Measurements from ENCODE around the gene KLRB1.
A peak's percentile ranks its signal among the peaks of the same experiment; 100 is the strongest.
"Not testable (repeated sequence)": the region's sequence is repeated elsewhere in the genome, so short reads cannot be mapped to it uniquely, and the experiment has no call there.

KLRB1 gene

DNA sequence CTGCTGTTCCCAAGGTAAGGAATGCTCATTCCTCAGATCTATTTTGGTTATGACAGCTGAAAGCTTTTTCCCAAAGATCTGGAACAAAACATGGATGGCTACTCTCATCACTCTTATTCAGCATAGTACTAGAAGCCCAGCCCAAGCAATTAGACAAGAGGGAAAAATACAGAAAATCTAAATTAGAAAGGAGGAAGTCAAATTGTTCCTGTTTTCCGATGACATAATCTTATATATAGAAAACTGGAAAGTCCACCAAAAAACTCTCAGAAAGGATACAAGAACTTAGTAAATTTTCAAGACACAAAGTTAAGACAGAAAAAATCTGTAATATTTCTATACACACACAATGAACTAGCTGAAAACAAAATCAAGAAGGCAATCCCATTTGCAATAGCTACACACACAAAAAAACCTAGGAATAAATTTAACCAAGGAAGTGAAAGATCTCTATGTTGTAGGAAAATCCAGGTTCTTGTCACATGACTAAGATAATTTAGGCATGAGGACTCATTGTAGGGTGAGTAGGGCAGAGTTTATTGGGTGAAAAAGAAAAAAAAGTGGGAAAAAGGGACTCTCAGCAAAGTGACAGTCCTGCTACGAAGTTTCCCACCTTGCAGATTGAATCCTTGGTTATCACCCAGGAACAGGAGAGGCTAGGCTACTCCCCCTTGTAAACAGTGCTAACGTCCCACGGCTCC lies 28.6 kb upstream of the KLRB1 start:
- ATAC-seq (replicated peaks) (peak in 1 of 2 donors; percentile 35), DNase-seq (no peak)
- peaks cover 12 to 21% of the 10 kb centered on the region in 2 donors for H3K36me3 Mint-ChIP-seq
- H3K9me3 Mint-ChIP-seq, result peaks cover 11 to 15% of the 10 kb centered on the region in 2 donors
- peaks cover 32 to 55% of the 10 kb centered on the region in 2 donors for H3K4me1 Mint-ChIP-seq
- H3K4me3 Mint-ChIP-seq, result peak overlapping the region; percentile 50 to 60
- H3K27ac Mint-ChIP-seq, result peak overlapping the region; percentile 65
- no peaks in the 10 kb centered on the region for H3K27me3 Mint-ChIP-seq

- H3K36me3 Mint-ChIP-seq, result peaks cover 9 to 14% of the 10 kb centered on the region in 2 donors
- H3K27ac Mint-ChIP-seq, result peak overlapping the region; percentile 65
- H3K9me3 Mint-ChIP-seq, result peaks cover 7 to 15% of the 10 kb centered on the region in 2 donors
- H3K27me3 Mint-ChIP-seq, result no peaks in the 10 kb centered on the region
- DNase-seq, result no peak
- ATAC-seq (replicated peaks), result peak in 1 of 2 donors; percentile 12
- peak overlapping the region; percentile 20 to 45 for H3K4me3 Mint-ChIP-seq
- peaks cover 29 to 57% of the 10 kb centered on the region in 2 donors for H3K4me1 Mint-ChIP-seq
Observed at GRCh38 chr12:9634969-9635754, 27.4 kb upstream of the KLRB1 start.

- DNase-seq, result peak; percentile 44
- Mint-ChIP-seq H3K36me3 (peaks cover 9 to 14% of the 10 kb centered on the region in 2 donors), H3K27ac (peak overlapping the region; percentile 53)
Observed at GRCh38 chr12:9634177-9634803, 26.6 kb upstream of the KLRB1 start.

GRCh38 chr12:9632766-9633165 lies 25.1 kb upstream of the KLRB1 start:
- Mint-ChIP-seq H3K4me3 (no peak overlapping the region), H3K27me3 (no peaks in the 10 kb centered on the region), H3K36me3 (peaks cover 9 to 20% of the 10 kb centered on the region in 2 donors), H3K27ac (no peak overlapping the region), H3K9me3 (peaks cover 9 to 15% of the 10 kb centered on the region in 2 donors), H3K4me1 (peaks cover 27 to 63% of the 10 kb centered on the region in 2 donors)
- no peak for DNase-seq
- ATAC-seq (replicated peaks), result no peak

More at GRCh38 chr12:9634177-9634803, 26.6 kb upstream of the KLRB1 start:
- peak; percentile 78 to 87 for ATAC-seq (replicated peaks)
- no peaks in the 10 kb centered on the region for H3K27me3 Mint-ChIP-seq
- peaks cover 7 to 15% of the 10 kb centered on the region in 2 donors for H3K9me3 Mint-ChIP-seq
- peak overlapping the region; percentile 11 to 44 for H3K4me3 Mint-ChIP-seq
- H3K4me1 Mint-ChIP-seq, result peaks cover 29 to 66% of the 10 kb centered on the region in 2 donors

GRCh38 chr12:9626821-9627220 lies 19.1 kb upstream of the KLRB1 start:
- Mint-ChIP-seq H3K27me3 (no peaks in the 10 kb centered on the region), H3K9me3 (peaks cover 8 to 9% of the 10 kb centered on the region in 2 donors), H3K36me3 (peaks cover 1 to 21% of the 10 kb centered on the region in 2 donors), H3K4me1 (peaks cover 2 to 16% of the 10 kb centered on the region in 2 donors), H3K27ac (no peak overlapping the region), H3K4me3 (no peak overlapping the region)
- no peak for DNase-seq
- peak in 1 of 2 donors; percentile 34 for ATAC-seq (replicated peaks)

DNA sequence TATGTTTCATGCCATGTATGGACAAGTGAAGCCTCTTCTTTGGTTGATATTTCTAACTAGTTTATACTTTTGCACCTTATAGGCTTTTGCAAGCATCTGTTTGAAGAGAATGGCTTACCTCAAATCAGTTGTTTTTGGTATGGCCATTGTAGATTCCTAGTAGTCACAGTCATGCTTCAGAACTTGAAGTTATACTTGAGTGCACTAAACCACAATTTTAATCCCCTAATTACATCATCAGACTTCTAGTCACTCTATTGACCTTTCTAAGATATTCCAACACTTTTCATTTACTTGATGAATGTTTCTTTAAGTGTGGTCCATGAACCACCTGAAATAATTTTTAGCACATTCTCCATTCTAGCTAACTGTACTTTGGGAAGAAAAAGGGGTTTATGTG lies 18.6 kb upstream of the KLRB1 start:
- H3K36me3 Mint-ChIP-seq, result peaks cover 1 to 21% of the 10 kb centered on the region in 2 donors
- peak in 1 of 2 donors; percentile 43 for ATAC-seq (replicated peaks)
- H3K9me3 Mint-ChIP-seq, result peaks cover 8 to 9% of the 10 kb centered on the region in 2 donors
- no peaks in the 10 kb centered on the region for H3K27me3 Mint-ChIP-seq
- no peak overlapping the region for H3K4me3 Mint-ChIP-seq
- no peak overlapping the region for H3K27ac Mint-ChIP-seq
- no peak for DNase-seq
- H3K4me1 Mint-ChIP-seq, result peaks cover 2 to 16% of the 10 kb centered on the region in 2 donors

GRCh38 chr12:9625019-9625418 lies 17.3 kb upstream of the KLRB1 start:
- Mint-ChIP-seq H3K36me3 (peaks cover 1 to 24% of the 10 kb centered on the region in 2 donors), H3K9me3 (peaks cover 8 to 9% of the 10 kb centered on the region in 2 donors), H3K27me3 (no peaks in the 10 kb centered on the region), H3K4me3 (no peak overlapping the region), H3K4me1 (peaks cover 2 to 15% of the 10 kb centered on the region in 2 donors), H3K27ac (no peak overlapping the region)
- no peak for DNase-seq
- no peak for ATAC-seq (replicated peaks)

DNA sequence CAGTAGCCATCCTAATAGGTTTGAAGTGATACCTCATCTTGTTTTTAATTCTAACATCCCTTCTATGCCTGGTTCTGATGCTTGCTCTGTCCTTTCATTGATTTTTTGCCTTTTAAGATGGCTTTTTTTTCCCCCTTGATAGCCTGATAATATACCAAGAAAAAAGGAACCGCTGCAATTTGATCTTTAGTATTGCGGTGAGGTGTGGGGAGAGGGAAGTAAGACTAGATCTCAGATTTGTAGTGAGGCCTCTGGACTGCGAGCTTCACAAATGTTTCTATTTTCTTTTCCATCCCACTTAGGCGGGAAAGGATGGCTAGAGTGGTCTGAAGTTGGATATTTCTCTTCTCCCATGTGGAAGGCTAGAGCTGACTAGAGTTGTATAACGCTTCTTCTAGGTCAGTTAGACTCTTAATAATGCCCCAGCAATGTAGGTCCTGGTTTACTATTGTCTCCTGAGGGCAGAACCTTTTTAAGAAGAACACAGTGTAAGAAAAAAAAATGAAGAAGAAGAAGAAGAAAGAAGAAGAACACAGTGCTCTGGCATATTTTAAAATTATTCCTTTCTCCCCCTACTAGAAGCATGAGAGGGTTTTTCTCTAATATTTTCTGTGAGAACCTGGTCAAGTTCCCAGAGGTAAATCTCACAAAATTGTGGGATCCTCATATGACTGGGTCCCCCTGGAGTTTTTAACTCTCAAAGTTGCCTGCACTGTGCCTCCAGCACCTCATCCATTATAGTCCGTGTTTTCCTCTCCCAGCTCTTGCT lies 11.9 kb upstream of the KLRB1 start:
- DNase-seq, result no peak
- Mint-ChIP-seq H3K4me3 (no peak overlapping the region), H3K27ac (no peak overlapping the region), H3K36me3 (peaks cover 7 to 25% of the 10 kb centered on the region in 2 donors), H3K27me3 (no peaks in the 10 kb centered on the region), H3K4me1 (peaks cover 21 to 48% of the 10 kb centered on the region in 2 donors), H3K9me3 (peaks cover 10 to 14% of the 10 kb centered on the region in 2 donors)
- peak in 1 of 2 donors; percentile 35 for ATAC-seq (replicated peaks)

DNA sequence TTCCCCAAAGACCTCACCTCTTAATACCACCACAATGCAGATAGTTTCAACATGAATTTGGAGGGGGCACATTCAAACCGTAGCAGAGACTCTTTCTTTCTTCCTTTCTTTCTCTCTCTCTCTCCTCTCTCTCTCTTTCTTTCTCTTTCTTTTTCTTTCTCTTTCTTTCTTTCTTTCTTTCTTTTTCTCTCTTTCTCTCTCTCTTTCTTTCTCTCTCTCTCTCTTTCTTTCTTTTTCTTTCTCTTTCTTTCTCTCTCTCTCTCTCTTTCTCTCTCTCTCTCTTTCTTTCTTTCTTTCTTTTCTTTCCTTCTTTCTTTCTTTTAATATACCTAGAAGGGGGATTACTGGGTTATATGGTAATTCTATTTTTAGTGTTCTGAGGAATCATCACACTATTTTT lies 11.2 kb upstream of the KLRB1 start:
- ATAC-seq (replicated peaks); DNase-seq; H3K4me3 Mint-ChIP-seq; H3K27ac Mint-ChIP-seq; H3K27me3 Mint-ChIP-seq; H3K9me3 Mint-ChIP-seq: not testable (repeated sequence)
- Mint-ChIP-seq H3K4me1 (peaks cover 23 to 55% of the 10 kb centered on the region in 2 donors), H3K36me3 (peaks cover 7 to 18% of the 10 kb centered on the region in 2 donors)

DNA sequence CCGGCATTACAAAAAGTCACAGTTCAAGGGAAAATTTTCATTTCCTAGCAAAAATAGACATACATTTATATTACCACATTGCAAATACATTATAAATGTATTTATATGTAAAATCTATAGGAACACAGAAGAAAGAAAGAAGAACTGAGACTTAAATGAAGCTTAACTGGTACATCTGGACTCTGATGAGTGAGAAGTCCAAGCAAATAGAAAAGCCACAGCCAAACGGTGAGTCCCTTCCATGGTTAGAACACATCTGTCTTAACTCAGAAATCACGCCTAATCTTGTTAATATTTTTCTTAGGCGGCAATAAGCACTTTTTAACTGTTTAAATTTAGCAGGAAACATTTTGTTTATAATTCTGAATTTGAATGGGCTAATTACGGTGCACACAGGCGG lies 9.4 kb upstream of the KLRB1 start:
- Mint-ChIP-seq H3K9me3 (peaks cover 4 to 8% of the 10 kb centered on the region in 2 donors), H3K27me3 (no peaks in the 10 kb centered on the region), H3K36me3 (peaks cover 7 to 15% of the 10 kb centered on the region in 2 donors), H3K4me1 (peaks cover 25 to 64% of the 10 kb centered on the region in 2 donors), H3K27ac (no peak overlapping the region), H3K4me3 (no peak overlapping the region)
- DNase-seq (no peak), ATAC-seq (replicated peaks) (peak; percentile 82 to 89)

GRCh38 chr12:9615420-9616136 lies 7.9 kb upstream of the KLRB1 start:
- Mint-ChIP-seq H3K27ac (no peak overlapping the region), H3K36me3 (peaks cover 7 to 15% of the 10 kb centered on the region in 2 donors), H3K4me3 (no peak overlapping the region), H3K4me1 (peaks cover 25 to 64% of the 10 kb centered on the region in 2 donors), H3K9me3 (peaks cover 4 to 8% of the 10 kb centered on the region in 2 donors), H3K27me3 (no peaks in the 10 kb centered on the region)
- ATAC-seq (replicated peaks) (peak; percentile 80 to 82), DNase-seq (no peak)

GRCh38 chr12:9610606-9611005 lies 2.9 kb upstream of the KLRB1 start:
- not testable (repeated sequence) for H3K27ac Mint-ChIP-seq; DNase-seq; H3K4me3 Mint-ChIP-seq; ATAC-seq (replicated peaks); H3K27me3 Mint-ChIP-seq; H3K9me3 Mint-ChIP-seq; H3K36me3 Mint-ChIP-seq
- peaks cover 8 to 26% of the 10 kb centered on the region in 2 donors for H3K4me1 Mint-ChIP-seq

DNA sequence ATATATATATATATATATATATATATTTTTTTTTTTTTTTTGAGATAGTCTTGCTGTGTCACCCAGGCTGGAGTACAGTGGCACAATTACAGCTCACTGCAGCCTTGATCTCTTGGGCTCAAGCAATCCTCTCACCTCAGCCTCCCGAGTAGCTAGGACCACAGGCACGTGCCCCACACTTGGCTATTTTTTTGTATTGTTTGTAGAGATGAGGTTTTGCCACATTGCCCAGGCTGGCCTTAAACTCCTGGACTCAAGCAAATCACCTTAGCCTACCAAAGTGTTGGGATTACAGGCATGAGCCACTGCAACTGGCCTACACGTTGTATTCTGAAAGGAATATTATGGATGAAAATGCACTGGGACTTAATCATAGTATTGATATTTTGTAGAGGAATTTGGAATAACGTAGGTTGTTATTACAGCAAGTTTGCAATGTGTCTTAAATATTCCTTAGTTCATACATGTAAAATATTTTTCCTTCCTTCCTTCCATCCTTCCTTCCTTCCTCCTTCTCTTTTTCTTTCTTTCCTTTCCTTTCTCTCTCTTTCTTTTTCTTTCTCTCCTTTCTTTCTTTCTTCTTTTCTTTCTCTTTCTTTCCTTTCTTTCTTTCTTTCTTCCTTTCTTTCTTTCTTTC lies 862 bp downstream of the KLRB1 start:
- ATAC-seq (replicated peaks) (no peak), DNase-seq (no peak)
- no peaks in the 10 kb centered on the region for H3K36me3 Mint-ChIP-seq
- H3K4me1 Mint-ChIP-seq, result no peaks in the 10 kb centered on the region
- peaks cover 0 to 1% of the 10 kb centered on the region in 2 donors for H3K9me3 Mint-ChIP-seq
- no peak overlapping the region for H3K4me3 Mint-ChIP-seq
- no peak overlapping the region for H3K27ac Mint-ChIP-seq
- H3K27me3 Mint-ChIP-seq, result no peaks in the 10 kb centered on the region
